Osteocyte (in vitro differentiated cells): ENCODE data around the gene PACS1. TPM values are rescaled to one million over a fixed set of nuclear protein-coding genes. Genes with fewer than 3 reads are reported as not detected.
A peak's percentile ranks its signal among the peaks of the same experiment; 100 is the strongest.

ENCODE experiments used
- DNase-seq: peaks from one replicate; pipeline ENCODE4 v3.0.0; 2021; ENCODE audit warnings: mixed read lengths; ENCODE audit not compliant: unreplicated experiment; ENCODE audit errors: extremely low spot score
- H3K27ac Mint-ChIP-seq: one replicate; pipeline ENCODE4 v1.8.0; 2021; ENCODE audit warnings: mild to moderate bottlenecking, mixed read lengths; ENCODE audit not compliant: unreplicated experiment
- H3K27me3 Mint-ChIP-seq: one replicate; pipeline ENCODE4 v1.8.0; 2021; ENCODE audit warnings: mixed read lengths; ENCODE audit not compliant: unreplicated experiment
- H3K36me3 Mint-ChIP-seq: one replicate; pipeline ENCODE4 v1.8.0; 2021; ENCODE audit warnings: mixed read lengths; ENCODE audit not compliant: unreplicated experiment
- H3K4me1 Mint-ChIP-seq: one replicate; pipeline ENCODE4 v1.8.0; 2021; ENCODE audit warnings: mixed read lengths; ENCODE audit not compliant: unreplicated experiment
- H3K4me3 Mint-ChIP-seq: one replicate; pipeline ENCODE4 v1.8.0; 2021; ENCODE audit warnings: mild to moderate bottlenecking, moderate library complexity, mixed read lengths; ENCODE audit not compliant: unreplicated experiment
- H3K9me3 Mint-ChIP-seq: one replicate; pipeline ENCODE4 v1.8.0; 2021; ENCODE audit warnings: mixed read lengths; ENCODE audit not compliant: unreplicated experiment
- total RNA-seq: library from RNA; stranded (reverse); gene quantifications from 2 replicates; pipeline ENCODE4 v1.2.1, GENCODE V29; 2021
- TF ChIP-seq, protein P1 (sequence below): fragments of 200-600 bp; sonication (generic); IDR thresholded peaks from 2 replicates; pipeline ENCODE4 v1.5.0; 2021; ENCODE audit warnings: antibody characterized with exemption, mild to moderate bottlenecking, moderate library complexity

Gene PACS1
- total RNA-seq, 1 donor from 2014 or later, result 83.8 TPM

DNA sequence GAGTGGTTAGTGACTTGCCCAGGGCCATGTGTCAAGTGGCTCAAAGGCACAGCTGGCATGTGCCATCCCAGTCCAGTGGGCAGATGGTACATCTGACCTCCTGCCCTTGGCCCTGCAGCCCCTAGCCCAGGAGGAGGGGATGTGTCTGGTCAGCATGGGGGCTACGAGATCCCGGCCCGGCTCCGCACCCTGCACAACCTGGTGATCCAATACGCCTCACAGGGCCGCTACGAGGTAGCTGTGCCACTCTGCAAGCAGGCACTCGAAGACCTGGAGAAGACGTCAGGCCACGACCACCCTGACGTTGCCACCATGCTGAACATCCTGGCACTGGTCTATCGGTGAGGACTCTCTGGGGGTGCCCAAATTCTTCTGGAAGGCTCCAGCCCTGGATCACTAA is 192.6 kb downstream of the PACS1 start:
- Mint-ChIP-seq H3K4me3 (no peak overlapping the region), H3K27ac (no peak overlapping the region), H3K4me1 (peaks cover 22% of the 10 kb centered on the region), H3K36me3 (peaks cover 25% of the 10 kb centered on the region), H3K27me3 (no peaks in the 10 kb centered on the region), H3K9me3 (no peaks in the 10 kb centered on the region)
- DNase-seq, result no peak
- TF ChIP-seq, protein P1, sequence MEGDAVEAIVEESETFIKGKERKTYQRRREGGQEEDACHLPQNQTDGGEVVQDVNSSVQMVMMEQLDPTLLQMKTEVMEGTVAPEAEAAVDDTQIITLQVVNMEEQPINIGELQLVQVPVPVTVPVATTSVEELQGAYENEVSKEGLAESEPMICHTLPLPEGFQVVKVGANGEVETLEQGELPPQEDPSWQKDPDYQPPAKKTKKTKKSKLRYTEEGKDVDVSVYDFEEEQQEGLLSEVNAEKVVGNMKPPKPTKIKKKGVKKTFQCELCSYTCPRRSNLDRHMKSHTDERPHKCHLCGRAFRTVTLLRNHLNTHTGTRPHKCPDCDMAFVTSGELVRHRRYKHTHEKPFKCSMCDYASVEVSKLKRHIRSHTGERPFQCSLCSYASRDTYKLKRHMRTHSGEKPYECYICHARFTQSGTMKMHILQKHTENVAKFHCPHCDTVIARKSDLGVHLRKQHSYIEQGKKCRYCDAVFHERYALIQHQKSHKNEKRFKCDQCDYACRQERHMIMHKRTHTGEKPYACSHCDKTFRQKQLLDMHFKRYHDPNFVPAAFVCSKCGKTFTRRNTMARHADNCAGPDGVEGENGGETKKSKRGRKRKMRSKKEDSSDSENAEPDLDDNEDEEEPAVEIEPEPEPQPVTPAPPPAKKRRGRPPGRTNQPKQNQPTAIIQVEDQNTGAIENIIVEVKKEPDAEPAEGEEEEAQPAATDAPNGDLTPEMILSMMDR, result no peak

GRCh38 chr11:66263231-66263630 is 193.2 kb downstream of the PACS1 start:
- peaks cover 22% of the 10 kb centered on the region for H3K4me1 Mint-ChIP-seq

DNA sequence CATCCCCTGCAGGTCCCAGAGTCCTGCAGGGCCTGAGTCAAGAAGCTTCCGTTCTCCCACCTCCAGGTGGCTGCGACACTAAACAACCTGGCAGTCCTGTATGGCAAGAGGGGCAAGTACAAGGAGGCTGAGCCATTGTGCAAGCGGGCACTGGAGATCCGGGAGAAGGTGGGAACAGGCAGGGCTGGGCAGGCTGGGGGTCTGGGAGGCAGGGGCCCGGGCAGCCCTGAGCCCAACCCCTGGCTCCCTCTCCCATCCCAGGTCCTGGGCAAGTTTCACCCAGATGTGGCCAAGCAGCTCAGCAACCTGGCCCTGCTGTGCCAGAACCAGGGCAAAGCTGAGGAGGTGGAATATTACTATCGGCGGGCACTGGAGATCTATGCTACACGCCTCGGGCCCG is 193.7 kb downstream of the PACS1 start:
- Mint-ChIP-seq H3K9me3 (no peaks in the 10 kb centered on the region), H3K27me3 (no peaks in the 10 kb centered on the region)

More at GRCh38 chr11:66263231-66263630, 193.2 kb downstream of the PACS1 start:
- no peak overlapping the region for H3K27ac Mint-ChIP-seq
- no peaks in the 10 kb centered on the region for H3K9me3 Mint-ChIP-seq
- DNase-seq, result no peak
- TF ChIP-seq, protein P1, result no peak
- peaks cover 25% of the 10 kb centered on the region for H3K36me3 Mint-ChIP-seq
- no peaks in the 10 kb centered on the region for H3K27me3 Mint-ChIP-seq
- H3K4me3 Mint-ChIP-seq, result no peak overlapping the region

GRCh38 chr11:66264383-66264782 is 194.3 kb downstream of the PACS1 start:
- DNase-seq, result no peak
- H3K4me3 Mint-ChIP-seq, result no peak overlapping the region
- no peak overlapping the region for H3K27ac Mint-ChIP-seq
- peaks cover 20% of the 10 kb centered on the region for H3K36me3 Mint-ChIP-seq
- TF ChIP-seq, protein P1, result no peak
- no peaks in the 10 kb centered on the region for H3K9me3 Mint-ChIP-seq
- no peaks in the 10 kb centered on the region for H3K27me3 Mint-ChIP-seq
- peaks cover 13% of the 10 kb centered on the region for H3K4me1 Mint-ChIP-seq

More for the DNA sequence above, 193.7 kb downstream of the PACS1 start:
- Mint-ChIP-seq H3K36me3 (peaks cover 25% of the 10 kb centered on the region), H3K4me1 (peaks cover 16% of the 10 kb centered on the region), H3K27ac (no peak overlapping the region), H3K4me3 (no peak overlapping the region)
- TF ChIP-seq, protein P1, result no peak
- DNase-seq, result no peak

- TF ChIP-seq, protein P1, result peak; percentile 33
- H3K27ac Mint-ChIP-seq, result no peak overlapping the region
- no peak for DNase-seq
- no peaks in the 10 kb centered on the region for H3K9me3 Mint-ChIP-seq
- H3K27me3 Mint-ChIP-seq, result no peaks in the 10 kb centered on the region
- peaks cover 16% of the 10 kb centered on the region for H3K36me3 Mint-ChIP-seq
- H3K4me1 Mint-ChIP-seq, result peaks cover 16% of the 10 kb centered on the region
- H3K4me3 Mint-ChIP-seq, result no peak overlapping the region
Observed at GRCh38 chr11:66264914-66265313, 194.8 kb downstream of the PACS1 start.
